A549 (cell line): Measurements from ENCODE around the gene SYT5.

Experiments
- CTCF ChIP-seq: fragments of >200 bp; sonication (Bioruptor Twin); formaldehyde crosslinking; IDR thresholded peaks from 3 replicates; pipeline ENCODE4 v1.5.1; 2016
- MYC ChIP-seq: IDR thresholded peaks from 2 replicates; pipeline ENCODE4 v1.6.1; 2012; ENCODE audit warnings: mild to moderate bottlenecking, inconsistent platforms, low read length, improper control_type of control experiment, borderline replicate concordance
- POLR2A ChIP-seq: IDR thresholded peaks from 2 replicates; pipeline ENCODE4 v1.6.1; 2012; ENCODE audit warnings: mild to moderate bottlenecking, low read length
- RAD21 ChIP-seq, 2 experiments: fragments of >200 bp in 1 of 2; sonication (Bioruptor Twin) in 1 of 2; formaldehyde crosslinking in 1 of 2; IDR thresholded peaks in 1 of 2; conservative IDR thresholded peaks in 1 of 2; 2 replicates in 1 of 2; 3 replicates in 1 of 2; pipeline ENCODE4 v1.6.1; 2012 to 2018; ENCODE audit warnings: inconsistent platforms in 1 of 2
- SREBF2 ChIP-seq: fragments of 450-650 bp; IDR thresholded peaks from 2 replicates; pipeline ENCODE4 v1.6.1; 2014; ENCODE audit warnings: mild to moderate bottlenecking, moderate library complexity
- TFCP2L1 ChIP-seq: fragments of 250-450 bp; sonication (Bioruptor Pico); IDR thresholded peaks from 2 replicates; pipeline ENCODE4 v1.5.0; 2021; ENCODE audit warnings: mild to moderate bottlenecking
- TF ChIP-seq, protein P1 (sequence below): IDR thresholded peaks from 2 replicates; pipeline ENCODE4 v1.6.1; 2012

DNA sequence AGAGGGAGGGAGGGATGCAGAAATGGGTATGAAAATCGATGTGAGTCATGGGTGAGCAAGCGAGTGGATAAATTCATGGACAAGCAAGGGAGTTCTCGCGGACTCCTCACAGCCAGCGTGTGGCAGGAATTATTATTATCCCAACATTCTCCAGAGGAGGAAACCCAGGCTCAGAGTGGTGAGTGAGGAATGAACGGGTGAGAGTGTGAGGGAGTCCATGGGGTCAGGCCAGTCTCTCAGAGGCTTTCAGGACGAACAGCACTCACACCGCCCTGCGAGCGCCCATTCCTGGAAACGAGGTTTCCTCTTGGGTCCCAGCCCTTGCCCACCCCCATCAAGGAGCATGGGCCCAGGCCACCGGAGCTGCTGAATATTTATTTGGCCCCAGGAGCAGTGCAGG, 7.3 kb downstream of the SYT5 start:
- TF ChIP-seq RAD21 (conservative IDR thresholded peaks at IDR 0.05 in 1 of 2, IDR thresholded peaks at IDR 0.05 in 1 of 2), result no peak
- no peak for TF ChIP-seq POLR2A
- TF ChIP-seq CTCF, result no peak
- TF ChIP-seq, protein P1, sequence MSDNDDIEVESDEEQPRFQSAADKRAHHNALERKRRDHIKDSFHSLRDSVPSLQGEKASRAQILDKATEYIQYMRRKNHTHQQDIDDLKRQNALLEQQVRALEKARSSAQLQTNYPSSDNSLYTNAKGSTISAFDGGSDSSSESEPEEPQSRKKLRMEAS, result no peak
- no peak for TF ChIP-seq MYC
- TF ChIP-seq TFCP2L1 (CRISPR knock-in tag), result no peak
- TF ChIP-seq SREBF2, result no peak
